GM12878 (cell line): ENCODE measurements around the gene NTN3. TPM values are rescaled to one million over a fixed set of nuclear protein-coding genes. Genes with fewer than 3 reads are reported as not detected.

Experiments
- ATAC-seq: fragments of 200-7000 bp; cut with Tn5 transposase; 3 replicates; pipeline ENCODE4 v1.9.1; 2020; ENCODE audit warnings: mild to moderate bottlenecking, moderate library complexity
- BruUV-seq: library from RNA; stranded (reverse); fragments of 400-500 nt; replicated peaks from 2 replicates; lab custom pipeline; 2021; lab: Mats Ljungman, UMichigan
- CTCF ChIA-PET: fragments of 300-600 bp; sonication (Branson Sonifier 250); formaldehyde crosslinking; extraction: SDS; loops from one replicate; lab custom pipeline; 2021; ENCODE audit warnings: inconsistent platforms; lab: Yijun Ruan, JAX
- POLR2A ChIA-PET: fragments of 350-600 bp; formaldehyde crosslinking; extraction: SDS; loops from one replicate; lab custom pipeline; 2021; ENCODE audit warnings: inconsistent platforms; lab: Charles Lee
- RAD21 ChIA-PET: fragments of 300-600 bp; sonication (Branson Sonifier 250); formaldehyde crosslinking; loops from one replicate; lab custom pipeline; 2023; ENCODE audit warnings: antibody characterized with exemption; ENCODE audit not compliant: unreplicated experiment; lab: Charles Lee
- SMC1A ChIA-PET: fragments of 300-600 bp; sonication (Branson Sonifier 250); formaldehyde crosslinking; loops from one replicate; lab custom pipeline; 2023; ENCODE audit not compliant: unreplicated experiment, uncharacterized antibody; lab: Charles Lee
- DNase-seq: peaks from one replicate; pipeline ENCODE4 v3.0.0-alpha.2; 2011; ENCODE audit warnings: low read depth, low spot score
- FAIRE-seq: peaks from 3 replicates; lab custom pipeline; 2011; peaks lifted over from hg19 to GRCh38; lab: Jason Lieb, UNC
- H2AFZ ChIP-seq: 2 replicates; pipeline ENCODE4 v1.6.0; 2011; ENCODE audit warnings: low read depth, low read length, control low read depth; ENCODE audit not compliant: control insufficient read depth
- H3K27ac ChIP-seq: 2 replicates; pipeline ENCODE4 v1.5.1; 2011; ENCODE audit warnings: control low read depth; ENCODE audit not compliant: control insufficient read depth, insufficient read depth
- H3K27me3 ChIP-seq, 2 experiments: replicated peaks in 1 of 2; 2 replicates each; pipeline versions ENCODE4 v1.6.0 to v1.6.1; 2011; ENCODE audit warnings: low read length in 1 of 2; ENCODE audit not compliant: control insufficient read depth in 2 of 2, insufficient read depth in 2 of 2
- H3K36me3 ChIP-seq, 2 experiments: 2 replicates each; pipeline ENCODE4 v1.5.1; 2011; ENCODE audit warnings: low read length in 1 of 2; ENCODE audit not compliant: control insufficient read depth in 2 of 2, insufficient read depth in 2 of 2
- H3K4me1 ChIP-seq: 2 replicates; pipeline ENCODE4 v1.6.1; 2011; ENCODE audit warnings: mild to moderate bottlenecking, low read length, moderate library complexity, mixed read lengths; ENCODE audit not compliant: control insufficient read depth, insufficient read depth
- H3K4me2 ChIP-seq: 2 replicates; pipeline ENCODE4 v1.6.0; 2011; ENCODE audit warnings: control low read depth; ENCODE audit not compliant: control insufficient read depth, insufficient read depth
- H3K4me3 ChIP-seq: fragments of 200-600 bp; sonication (generic); 2 replicates; pipeline ENCODE4 v1.5.1; 2016
- H3K79me2 ChIP-seq: 2 replicates; pipeline ENCODE4 v1.6.0; 2011; ENCODE audit warnings: low read length; ENCODE audit not compliant: control insufficient read depth, insufficient read depth
- H3K9ac ChIP-seq: 2 replicates; pipeline ENCODE4 v1.8.0; 2011; ENCODE audit warnings: low read length, control low read depth, mixed read lengths; ENCODE audit not compliant: control insufficient read depth, insufficient read depth
- H3K9me3 ChIP-seq: replicated peaks from 3 replicates; pipeline ENCODE4 v1.5.1; 2011; ENCODE audit warnings: mild to moderate bottlenecking, low read length; ENCODE audit not compliant: control insufficient read depth, insufficient read depth
- H4K20me1 ChIP-seq: 2 replicates; pipeline ENCODE4 v1.6.0; 2011; ENCODE audit not compliant: control insufficient read depth, insufficient read depth
- NKRF ChIP-seq: fragments of 450-650 bp; conservative IDR thresholded peaks from 2 replicates; pipeline ENCODE4 v1.6.1; 2017; ENCODE audit warnings: mild to moderate bottlenecking, moderate library complexity
- POLR2A ChIP-seq: IDR thresholded peaks from 2 replicates; pipeline ENCODE4 v1.6.1; 2011; ENCODE audit warnings: low read depth, mild to moderate bottlenecking, low read length
- WGBS: methylation state at CpG from one replicate; pipeline ENCODE4 v1.1.6; 2016; ENCODE audit warnings: low lambda C conversion rate; ENCODE audit not compliant: insufficient replicate concordance, insufficient coverage; ENCODE audit errors: missing lambda C conversion rate; 5-methylcytosine and 5-hydroxymethylcytosine counted together
- in situ Hi-C: fragments of 300-500 bp; cut with MboI; formaldehyde crosslinking; loops from 9 replicates; pipeline ENCODE4 v1.14.3; 2018; ENCODE audit warnings: mixed read lengths
- intact Hi-C: fragments of 100-400 bp; cut with micrococcal nuclease; formaldehyde crosslinking; loops from one replicate; pipeline ENCODE4 v1.14.2; 2022; ENCODE audit not compliant: unreplicated experiment
- polyA plus RNA-seq, 11 experiments: library from polyadenylated mRNA; depleted of rRNA in 4 of 11; unstranded in 6 of 11; stranded (reverse) in 5 of 11; fragments of >200 nt; fragmentation: Nextera tagmentation in 4 of 11; fragmentation: Illumina TruSeq in 1 of 11; extraction: Ambion mirVana in 4 of 11; extraction: Trizol in 1 of 11; gene quantifications; 1 replicate in 1 of 11; 2 replicates in 10 of 11; pipeline versions ENCODE4 v1.2.1 to v1.2.3, GENCODE V29; 2011 to 2016; ENCODE audit warnings: inconsistent platforms in 2 of 11, missing spikeins in 2 of 11, low read depth in 1 of 11
- total RNA-seq, 4 experiments: library from RNA; depleted of rRNA in 3 of 4; stranded (reverse); fragments of >200 nt in 3 of 4; fragmentation: Illumina TruSeq in 1 of 4; extraction: Trizol in 1 of 4; gene quantifications; 2 replicates each; pipeline versions ENCODE4 v1.2.1 to v1.2.3, GENCODE V29; 2013 to 2021

NTN3 gene
- total and polyA plus RNA-seq, 10 of the 15 experiments (the other 5 are each of a cell fraction or from before 2014, with no cell fraction given), result 0.04 TPM; not detected in 9

- CTCF ChIA-PET, result interaction anchor here (1.0 kb wide), 1 partner anchor 38 kb away, joined by 3 read pairs; no protein-coding TSS in a partner anchor
- ATAC-seq, result no peak
Observed at GRCh38 chr16:2449118-2449517, 22.0 kb upstream of the NTN3 start.

More at GRCh38 chr16:2449118-2449517, 22.0 kb upstream of the NTN3 start:
- intact Hi-C loops, result no loop called here
- peak; percentile 40; the same call in 1 of the 2 replicates for TF ChIP-seq POLR2A
- TF ChIP-seq NKRF, result no peak
- TF ChIP-seq, all 136 proteins: peak for 1
- 94% methylated on average over 18 of the region's 25 CpGs for WGBS
- Histone ChIP-seq H3K9me3 (no peaks in the 10 kb centered on the region), H3K9ac (no peak overlapping the region), H2AFZ (no peak overlapping the region), H3K4me3 (no peak overlapping the region), H3K79me2 (no peaks in the 10 kb centered on the region), H3K36me3 (peaks cover 32 to 59% of the 10 kb centered on the region in 2 experiments), H3K4me2 (no peak overlapping the region), H3K27ac (no peak overlapping the region), H4K20me1 (no peaks in the 10 kb centered on the region), H3K27me3 (no peaks in the 10 kb centered on the region), H3K4me1 (no peaks in the 10 kb centered on the region)
- no peak for DNase-seq
- no TSS peak for BruUV-seq
- SMC1A ChIA-PET, result no interaction called here
- POLR2A ChIA-PET, result no interaction called here
- RAD21 ChIA-PET, result no interaction called here
- no peak for FAIRE-seq
- in situ Hi-C loops, result no loop called here
